Panc1 (cell line): Measurements from ENCODE around the gene LMNB1. TPM values are rescaled to one million over a fixed set of nuclear protein-coding genes. Genes with fewer than 3 reads are reported as not detected.

Experiments
- ATAC-seq: fragments of 200-7000 bp; cut with Tn5 transposase; 2 replicates; pipeline ENCODE4 v1.9.1; 2020; ENCODE audit warnings: mild to moderate bottlenecking, moderate library complexity
- BruUV-seq: library from RNA; stranded (reverse); fragments of 400-500 nt; replicated peaks from 2 replicates; lab custom pipeline; 2021; lab: Mats Ljungman, UMichigan
- CTCF ChIA-PET: fragments of 300-600 bp; sonication (Branson Sonifier 250); formaldehyde crosslinking; loops from one replicate; lab custom pipeline; 2022; ENCODE audit warnings: antibody characterized with exemption; lab: Charles Lee
- POLR2A ChIA-PET: fragments of 300-600 bp; sonication (Branson Sonifier 250); formaldehyde crosslinking; loops from one replicate; lab custom pipeline; 2022; ENCODE audit warnings: antibody characterized with exemption; lab: Charles Lee
- DNase-seq: peaks from one replicate; pipeline ENCODE4 v3.0.0-alpha.2; 2010; ENCODE audit warnings: low read depth, low spot score
- H3K27ac ChIP-seq: 2 replicates; pipeline ENCODE4 v1.5.1; 2011; ENCODE audit warnings: mild to moderate bottlenecking, low read length, inconsistent platforms
- H3K27me3 ChIP-seq: fragments of 200-500 bp; sonication (Bioruptor generic); 2 replicates; pipeline ENCODE4 v1.6.0; 2014; ENCODE audit warnings: low read length, inconsistent platforms; ENCODE audit not compliant: control insufficient read depth, insufficient read depth
- H3K36me3 ChIP-seq: fragments of 200-500 bp; sonication (Bioruptor generic); 2 replicates; pipeline ENCODE4 v1.5.1; 2014; ENCODE audit warnings: inconsistent platforms, mild to moderate bottlenecking, low read length, moderate library complexity; ENCODE audit not compliant: control insufficient read depth, insufficient read depth
- H3K4me1 ChIP-seq: 2 replicates; pipeline ENCODE4 v1.5.1; 2011; ENCODE audit warnings: inconsistent platforms, mild to moderate bottlenecking, low read length, moderate library complexity; ENCODE audit not compliant: control insufficient read depth, insufficient read depth
- H3K4me3 ChIP-seq, 2 experiments: 2 replicates each; pipeline ENCODE4 v1.5.1; 2011 to 2012; ENCODE audit warnings: low read depth in 2 of 2, low read length in 2 of 2, mild to moderate bottlenecking in 2 of 2, inconsistent platforms in 1 of 2, moderate library complexity in 1 of 2
- H3K9me3 ChIP-seq: fragments of 200-500 bp; sonication (Bioruptor generic); 2 replicates; pipeline ENCODE4 v1.5.1; 2014; ENCODE audit warnings: low read depth, mild to moderate bottlenecking, inconsistent platforms, low read length, moderate library complexity; ENCODE audit not compliant: control insufficient read depth, insufficient read depth
- CTCF ChIP-seq: fragments of 450-650 bp; IDR thresholded peaks from 2 replicates; pipeline ENCODE4 v1.5.1; 2017; ENCODE audit warnings: mild to moderate bottlenecking
- POLR2AphosphoS5 ChIP-seq: IDR thresholded peaks from 2 replicates; pipeline ENCODE4 v1.6.1; 2012; ENCODE audit warnings: mild to moderate bottlenecking, low read depth, low read length, moderate library complexity
- REST ChIP-seq, 2 experiments: IDR thresholded peaks; 2 replicates each; pipeline ENCODE4 v1.6.1; 2011 to 2012; ENCODE audit warnings: low read depth in 2 of 2, control low read depth in 1 of 2, low read length in 1 of 2, mild to moderate bottlenecking in 1 of 2, moderate library complexity in 1 of 2; ENCODE audit not compliant: insufficient read depth in 1 of 2
- SIN3A ChIP-seq: IDR thresholded peaks from 2 replicates; pipeline ENCODE4 v1.6.1; 2012; ENCODE audit warnings: low read depth, mild to moderate bottlenecking, low read length, moderate library complexity, borderline replicate concordance; ENCODE audit not compliant: insufficient read depth
- TCF7L2 ChIP-seq: IDR thresholded peaks from 2 replicates; pipeline ENCODE4 v1.6.1; 2011; ENCODE audit warnings: mild to moderate bottlenecking, low read depth, low read length, inconsistent platforms
- in situ Hi-C: cut with HindIII; loops from 2 replicates; pipeline ENCODE4 v1.10.0; 2016; ENCODE audit warnings: low sequenced_read_pairs, low pct_unique_long_range_greater_than_20kb
- intact Hi-C: fragments of 100-400 bp; cut with micrococcal nuclease; formaldehyde crosslinking; loops from one replicate; pipeline ENCODE4 v1.10.0; 2022; ENCODE audit not compliant: unreplicated experiment
- total RNA-seq: library from RNA; stranded (reverse); gene quantifications from one replicate; pipeline ENCODE4 v1.2.1, GENCODE V29; 2021; ENCODE audit not compliant: unreplicated experiment

LMNB1 gene
- total RNA-seq, 1 experiment from 2014 or later, result 122 TPM

GRCh38 chr5:126854526-126855110 is 77.7 kb downstream of the LMNB1 start:
- H3K9me3 ChIP-seq, result no peaks in the 10 kb centered on the region
- H3K27me3 ChIP-seq, result no peaks in the 10 kb centered on the region
- no peaks in the 10 kb centered on the region for H3K36me3 ChIP-seq
- ATAC-seq (no peak), DNase-seq (no peak)
- intact Hi-C loops (no loop called here), in situ Hi-C loops (no loop called here)
- no peak overlapping the region for H3K4me3 ChIP-seq
- POLR2A ChIA-PET, result no interaction called here
- no peak overlapping the region for H3K27ac ChIP-seq
- no TSS peak for BruUV-seq
- H3K4me1 ChIP-seq, result no peaks in the 10 kb centered on the region
- no peak for TF ChIP-seq SIN3A
- no peak for TF ChIP-seq CTCF
- TF ChIP-seq REST (IDR thresholded peaks at IDR 0.05; ENCODE audit: insufficient read depth in 1 of 2, low read depth in 2 of 2, low read length in 1 of 2), result no peak
- no peak for TF ChIP-seq POLR2AphosphoS5
- TF ChIP-seq TCF7L2, result no peak
- CTCF ChIA-PET, result no interaction called here

GRCh38 chr5:126855266-126855665 is 78.3 kb downstream of the LMNB1 start:
- no peaks in the 10 kb centered on the region for H3K27me3 ChIP-seq
- CTCF ChIA-PET, result no interaction called here
- POLR2A ChIA-PET, result no interaction called here
- in situ Hi-C loops (no loop called here), intact Hi-C loops (no loop called here)
- H3K4me1 ChIP-seq, result no peaks in the 10 kb centered on the region
- H3K27ac ChIP-seq, result no peak overlapping the region
- TF ChIP-seq SIN3A, result no peak
- no peak for TF ChIP-seq REST (IDR thresholded peaks at IDR 0.05; ENCODE audit: insufficient read depth in 1 of 2, low read depth in 2 of 2, low read length in 1 of 2)
- no peak for TF ChIP-seq POLR2AphosphoS5
- TF ChIP-seq CTCF, result no peak
- no peak for TF ChIP-seq TCF7L2
- no peaks in the 10 kb centered on the region for H3K9me3 ChIP-seq
- no TSS peak for BruUV-seq
- ATAC-seq (no peak), DNase-seq (no peak)
- H3K4me3 ChIP-seq, result no peak overlapping the region
- H3K36me3 ChIP-seq, result no peaks in the 10 kb centered on the region
